Measurements from ENCODE around the gene PLN.

PLN gene

DNA sequence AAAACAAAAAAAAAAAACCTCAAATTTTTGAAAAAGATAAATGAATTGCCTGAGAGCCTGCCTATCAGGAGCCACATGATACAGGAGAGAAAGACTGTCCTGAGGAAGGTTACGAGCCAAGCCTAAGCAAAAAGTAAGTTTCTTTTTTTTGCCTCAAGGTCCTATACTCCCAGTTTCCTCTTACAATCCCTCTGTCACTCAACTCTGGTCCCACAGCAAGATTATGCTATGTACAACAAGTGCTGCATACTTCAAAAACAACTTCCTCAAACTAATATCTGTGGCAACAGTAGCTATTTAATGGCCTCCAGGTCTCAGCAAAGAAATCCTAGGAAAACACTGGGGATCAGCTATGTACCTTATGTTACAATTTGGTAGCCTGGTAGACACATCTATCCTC is 46.8 kb downstream of the PLN start:
- TF ChIP-seq, protein P1, sequence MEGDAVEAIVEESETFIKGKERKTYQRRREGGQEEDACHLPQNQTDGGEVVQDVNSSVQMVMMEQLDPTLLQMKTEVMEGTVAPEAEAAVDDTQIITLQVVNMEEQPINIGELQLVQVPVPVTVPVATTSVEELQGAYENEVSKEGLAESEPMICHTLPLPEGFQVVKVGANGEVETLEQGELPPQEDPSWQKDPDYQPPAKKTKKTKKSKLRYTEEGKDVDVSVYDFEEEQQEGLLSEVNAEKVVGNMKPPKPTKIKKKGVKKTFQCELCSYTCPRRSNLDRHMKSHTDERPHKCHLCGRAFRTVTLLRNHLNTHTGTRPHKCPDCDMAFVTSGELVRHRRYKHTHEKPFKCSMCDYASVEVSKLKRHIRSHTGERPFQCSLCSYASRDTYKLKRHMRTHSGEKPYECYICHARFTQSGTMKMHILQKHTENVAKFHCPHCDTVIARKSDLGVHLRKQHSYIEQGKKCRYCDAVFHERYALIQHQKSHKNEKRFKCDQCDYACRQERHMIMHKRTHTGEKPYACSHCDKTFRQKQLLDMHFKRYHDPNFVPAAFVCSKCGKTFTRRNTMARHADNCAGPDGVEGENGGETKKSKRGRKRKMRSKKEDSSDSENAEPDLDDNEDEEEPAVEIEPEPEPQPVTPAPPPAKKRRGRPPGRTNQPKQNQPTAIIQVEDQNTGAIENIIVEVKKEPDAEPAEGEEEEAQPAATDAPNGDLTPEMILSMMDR (IDR thresholded peaks at IDR 0.05; ENCODE audit: control insufficient read depth, extremely low read depth, insufficient read depth): no peak
- H3K4me3 ChIP-seq (ENCODE audit: low read depth, low read length): no peak overlapping the region
- DNase-seq (ENCODE audit: low read depth): no peak

DNA sequence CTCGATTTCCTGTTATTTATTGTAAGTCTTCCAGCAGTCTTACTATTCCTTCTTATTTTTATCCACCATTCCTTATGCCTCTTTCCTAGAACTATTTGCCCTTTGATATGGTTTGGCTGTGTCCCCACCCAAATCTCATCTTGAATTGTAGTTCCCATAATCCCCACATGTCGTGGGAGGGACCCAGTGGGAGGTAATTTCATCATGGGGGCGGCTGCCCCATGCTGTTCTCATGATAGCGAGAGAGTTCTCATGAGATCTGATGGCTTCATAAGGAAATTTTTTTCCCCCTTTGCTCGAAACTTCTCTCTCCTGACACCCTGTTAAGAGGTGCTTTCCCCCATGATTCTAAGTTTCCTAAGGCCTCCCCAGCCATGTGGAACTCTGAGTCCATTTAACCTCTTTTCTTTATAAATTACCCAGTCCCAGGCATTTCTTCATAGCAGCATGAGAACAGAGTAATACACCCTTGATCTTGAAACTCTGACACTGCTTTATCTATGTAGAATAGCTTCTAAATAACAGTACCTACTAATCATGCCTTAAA is 48.8 kb downstream of the PLN start:
- H3K4me3 ChIP-seq (ENCODE audit: low read depth, low read length): no peak overlapping the region
- DNase-seq (ENCODE audit: low read depth): no peak
- TF ChIP-seq, protein P1 (IDR thresholded peaks at IDR 0.05; ENCODE audit: control insufficient read depth, extremely low read depth, insufficient read depth): no peak

DNA sequence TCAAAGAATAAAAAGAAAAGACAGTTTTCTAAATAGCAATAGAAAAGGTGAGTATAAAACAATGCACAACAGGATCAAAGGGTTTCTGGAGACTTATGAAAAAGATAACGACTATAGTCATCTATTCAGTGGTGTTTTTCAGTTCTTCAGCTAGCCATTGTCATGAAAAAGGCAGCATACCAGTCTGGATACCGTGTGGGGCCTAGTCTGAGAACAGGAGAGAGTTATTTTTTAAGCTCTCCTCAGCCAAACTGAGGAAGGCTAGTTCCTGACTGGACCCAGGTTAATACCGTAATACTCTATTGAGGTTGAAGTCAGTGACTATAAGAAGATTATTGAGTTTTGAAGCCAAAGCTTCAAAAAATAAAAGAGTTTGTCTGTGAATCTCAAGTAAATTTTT is 49.5 kb downstream of the PLN start:
- no peak overlapping the region for H3K4me3 ChIP-seq (ENCODE audit: low read depth, low read length)
- no peak for DNase-seq (ENCODE audit: low read depth)
- TF ChIP-seq, protein P1 (IDR thresholded peaks at IDR 0.05; ENCODE audit: control insufficient read depth, extremely low read depth, insufficient read depth): no peak

DNA sequence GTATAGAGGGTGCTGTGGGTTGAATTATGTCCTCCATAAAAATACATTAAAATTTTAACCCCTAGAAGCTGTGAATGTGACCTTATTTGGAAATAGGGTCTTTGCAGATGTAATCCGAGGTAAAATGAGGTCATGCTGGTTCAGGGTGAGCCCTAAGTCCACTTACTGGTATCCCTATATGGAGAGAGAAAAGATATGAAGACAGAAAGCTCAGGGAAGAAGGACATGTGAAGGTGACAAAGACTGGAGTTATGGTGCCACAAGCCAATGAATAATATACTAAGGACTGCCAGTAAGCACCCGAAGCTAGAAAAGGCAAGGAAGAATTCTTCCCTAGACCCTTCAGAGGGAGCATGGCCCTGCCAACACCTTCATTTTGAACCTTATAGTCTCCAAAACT is 50.2 kb downstream of the PLN start:
- no peak for DNase-seq (ENCODE audit: low read depth)
- TF ChIP-seq, protein P1 (IDR thresholded peaks at IDR 0.05; ENCODE audit: control insufficient read depth, extremely low read depth, insufficient read depth): no peak
- H3K4me3 ChIP-seq (ENCODE audit: low read depth, low read length): no peak overlapping the region

DNA sequence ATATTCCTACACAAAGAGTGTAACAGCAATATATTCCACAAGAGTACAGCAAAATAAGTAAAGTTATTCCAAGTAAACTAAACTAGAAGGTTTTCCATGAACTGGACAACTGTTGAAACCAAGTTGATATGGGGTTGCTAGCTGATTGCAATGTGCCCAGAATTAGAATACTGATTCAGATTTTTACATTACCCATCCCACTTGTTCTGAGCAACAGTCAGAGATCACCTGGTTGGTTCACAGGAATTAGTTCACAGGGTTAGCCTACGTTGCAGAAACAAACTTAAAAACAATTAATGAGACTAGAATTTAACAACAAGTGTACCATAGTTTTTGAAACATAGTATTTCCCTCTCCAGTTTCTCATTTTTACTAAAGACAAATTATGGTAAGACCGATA is 54.2 kb downstream of the PLN start:
- DNase-seq (ENCODE audit: low read depth): no peak
- H3K4me3 ChIP-seq (ENCODE audit: low read depth, low read length): no peak overlapping the region
- TF ChIP-seq, protein P1 (IDR thresholded peaks at IDR 0.05; ENCODE audit: control insufficient read depth, extremely low read depth, insufficient read depth): no peak

DNA sequence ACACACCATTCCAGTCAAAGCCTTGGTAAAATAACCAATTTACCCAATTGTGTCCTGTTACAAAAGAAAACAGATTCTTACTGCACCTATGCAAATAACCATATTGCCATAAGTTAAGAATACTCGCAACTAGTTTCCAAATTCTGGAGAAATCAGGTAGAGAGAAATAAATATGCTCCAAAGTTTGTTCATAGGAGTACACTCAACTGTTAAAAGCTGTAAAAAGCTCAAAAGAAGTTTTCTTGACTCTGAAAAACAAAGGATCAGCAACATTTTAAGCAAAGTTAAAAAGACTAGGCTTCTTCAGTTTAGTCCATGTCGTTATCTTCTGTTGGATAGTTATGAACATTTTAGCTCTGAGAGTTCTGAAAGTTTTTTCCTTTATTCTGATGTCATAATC is 55.3 kb downstream of the PLN start:
- no peak for DNase-seq (ENCODE audit: low read depth)
- H3K4me3 ChIP-seq (ENCODE audit: low read depth, low read length): no peak overlapping the region
- TF ChIP-seq, protein P1 (IDR thresholded peaks at IDR 0.05; ENCODE audit: control insufficient read depth, extremely low read depth, insufficient read depth): no peak

DNA sequence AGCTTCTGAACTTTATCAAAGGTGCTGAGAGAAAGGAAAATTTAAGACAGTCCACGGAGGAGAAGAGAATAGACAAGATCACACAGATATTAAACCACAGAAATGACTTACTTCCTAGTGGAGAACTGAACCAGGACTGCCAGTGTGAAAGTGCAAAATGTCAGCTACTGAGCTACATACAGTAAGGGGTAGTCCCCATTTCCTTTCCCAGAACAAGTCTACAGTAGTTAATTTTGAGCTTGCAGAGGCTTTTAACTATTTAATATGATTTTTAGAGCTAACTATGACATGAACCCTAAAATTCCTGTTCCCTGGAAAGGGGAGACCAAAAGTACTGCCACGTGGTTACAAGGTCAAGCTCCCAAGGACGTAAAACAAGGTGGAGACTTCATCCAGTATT is 58.2 kb downstream of the PLN start:
- TF ChIP-seq, protein P1 (IDR thresholded peaks at IDR 0.05; ENCODE audit: control insufficient read depth, extremely low read depth, insufficient read depth): no peak
- no peak for DNase-seq (ENCODE audit: low read depth)
- no peak overlapping the region for H3K4me3 ChIP-seq (ENCODE audit: low read depth, low read length)

All from LNCaP clone FGC (cell line).